Measurements from ENCODE around the gene KIF1A. TPM values are rescaled to one million over a fixed set of nuclear protein-coding genes. Genes with fewer than 3 reads are reported as not detected.

KIF1A gene
- total and polyA plus RNA-seq, 2 experiments from 2014 or later: 16.1 to 16.5 TPM

GRCh38 chr2:240732911-240733622 lies 87.0 kb downstream of the KIF1A start:
- Histone ChIP-seq H4K20me1 (ENCODE audit: insufficient read depth, poor library complexity, severe bottlenecking) (no peaks in the 10 kb centered on the region), H3K79me2 (no peaks in the 10 kb centered on the region), H3K36me3 (replicated peaks; ENCODE audit: insufficient read depth, low read depth) (no peaks in the 10 kb centered on the region), H3K4me1 (ENCODE audit: insufficient read depth) (peaks cover 7% of the 10 kb centered on the region), H3K4me2 (no peak overlapping the region), H3K4me3 (no peak overlapping the region), H3K27me3 (no peaks in the 10 kb centered on the region), H2AFZ (no peak overlapping the region), H3K9me3 (ENCODE audit: low read depth) (no peaks in the 10 kb centered on the region), H3K9me2 (replicated peaks; ENCODE audit: insufficient read depth) (no peaks in the 10 kb centered on the region), H3K27ac (no peak overlapping the region)
- no peak for TF ChIP-seq CTCF (IDR thresholded peaks at IDR 0.05; ENCODE audit: poor library complexity)
- no peak for TF ChIP-seq EZH2 (IDR thresholded peaks at IDR 0.05; ENCODE audit: borderline replicate concordance)
- TF ChIP-seq EZH2phosphoT487 (IDR thresholded peaks at IDR 0.05; ENCODE audit: low read depth, severe bottlenecking, unreplicated experiment): no peak
- WGBS (ENCODE audit: low lambda C conversion rate, missing lambda C conversion rate): 89% methylated on average over 10 of the region's 10 CpGs
- no peak for DNase-seq (ENCODE audit: low spot score)

- no peak overlapping the region for H3K4me3 ChIP-seq
- H3K9me2 ChIP-seq (replicated peaks; ENCODE audit: insufficient read depth): no peaks in the 10 kb centered on the region
- H3K4me2 ChIP-seq: no peak overlapping the region
- peaks cover 3% of the 10 kb centered on the region for H3K4me1 ChIP-seq (ENCODE audit: insufficient read depth)
- no CpG with 5 or more reads among the region's 5 CpGs for WGBS (ENCODE audit: low lambda C conversion rate, missing lambda C conversion rate)
- no peaks in the 10 kb centered on the region for H3K36me3 ChIP-seq (replicated peaks; ENCODE audit: insufficient read depth, low read depth)
- no peaks in the 10 kb centered on the region for H3K27me3 ChIP-seq
- DNase-seq (ENCODE audit: low spot score): no peak
- no peaks in the 10 kb centered on the region for H3K79me2 ChIP-seq
- H3K27ac ChIP-seq: no peak overlapping the region
- no peak for TF ChIP-seq EZH2 (IDR thresholded peaks at IDR 0.05; ENCODE audit: borderline replicate concordance)
- no peak for TF ChIP-seq CTCF (IDR thresholded peaks at IDR 0.05; ENCODE audit: poor library complexity)
- TF ChIP-seq EZH2phosphoT487 (IDR thresholded peaks at IDR 0.05; ENCODE audit: low read depth, severe bottlenecking, unreplicated experiment): no peak
- no peaks in the 10 kb centered on the region for H3K9me3 ChIP-seq (ENCODE audit: low read depth)
- H2AFZ ChIP-seq: no peak overlapping the region
- H4K20me1 ChIP-seq (ENCODE audit: insufficient read depth, poor library complexity, severe bottlenecking): no peaks in the 10 kb centered on the region
These were observed 87.8 kb downstream of the KIF1A start for GRCh38 chr2:240732184-240732583.

- H3K36me3 ChIP-seq (replicated peaks; ENCODE audit: insufficient read depth, low read depth): no peaks in the 10 kb centered on the region
- no peaks in the 10 kb centered on the region for H3K9me2 ChIP-seq (replicated peaks; ENCODE audit: insufficient read depth)
- no peaks in the 10 kb centered on the region for H3K79me2 ChIP-seq
- TF ChIP-seq EZH2phosphoT487 (IDR thresholded peaks at IDR 0.05; ENCODE audit: low read depth, severe bottlenecking, unreplicated experiment) (no peak), EZH2 (IDR thresholded peaks at IDR 0.05; ENCODE audit: borderline replicate concordance) (no peak), CTCF (IDR thresholded peaks at IDR 0.05; ENCODE audit: poor library complexity) (no peak)
- H3K27me3 ChIP-seq: no peaks in the 10 kb centered on the region
- H3K27ac ChIP-seq: no peak overlapping the region
- DNase-seq (ENCODE audit: low spot score): no peak
- no peaks in the 10 kb centered on the region for H3K4me1 ChIP-seq (ENCODE audit: insufficient read depth)
- H3K4me2 ChIP-seq: no peak overlapping the region
- no peaks in the 10 kb centered on the region for H4K20me1 ChIP-seq (ENCODE audit: insufficient read depth, poor library complexity, severe bottlenecking)
- H3K9me3 ChIP-seq (ENCODE audit: low read depth): no peaks in the 10 kb centered on the region
- no peak overlapping the region for H3K4me3 ChIP-seq
- no peak overlapping the region for H2AFZ ChIP-seq
- WGBS (ENCODE audit: low lambda C conversion rate, missing lambda C conversion rate): 86% methylated on average over 7 of the region's 9 CpGs
These were observed 88.9 kb downstream of the KIF1A start for GRCh38 chr2:240731178-240731545.

All from hepatocyte (in vitro differentiated cells).